Thyroid gland (tissue), 4 donors: ENCODE data around the gene NPIPA5. TPM values are rescaled to one million over a fixed set of nuclear protein-coding genes. Genes with fewer than 3 reads are reported as not detected.

Source experiments
- total RNA-seq, 4 donors: library from RNA; depleted of rRNA; stranded (reverse); fragments of >200 nt; gene quantifications; one replicate each; pipeline ENCODE4 v1.2.3, GENCODE V29; 2016

Gene NPIPA5
- total RNA-seq, 4 donors from 2014 or later: 3.6 to 21.2 (median 7.3) TPM

Other genes starting within 250 kb of the NPIPA5 start
- gene MPV17L, start 17.5 kb upstream of the NPIPA5 start, total RNA-seq: 10 to 100 TPM in 3 of 4 donors, 1 to 10 TPM in 1; 6.9 to 20.8 (median 15.4) TPM
- 10 to 100 TPM; 13.7 to 31.0 (median 23.0) TPM for gene BMERB1, start 56.3 kb upstream of the NPIPA5 start, total RNA-seq